ES-I3 (cell line): Measurements from ENCODE around the gene PAF1.
"Not testable (repeated sequence)": the region's sequence is repeated elsewhere in the genome, so short reads cannot be mapped to it uniquely, and the experiment has no call there.

Experiments used
- H3K36me3 ChIP-seq: 2 replicates; pipeline ENCODE4 v1.6.1; 2013; ENCODE audit warnings: mild to moderate bottlenecking, low read length, control low read depth, moderate library complexity; ENCODE audit not compliant: insufficient read depth
- H3K4me1 ChIP-seq: 2 replicates; pipeline ENCODE4 v1.6.1; 2013; ENCODE audit warnings: mild to moderate bottlenecking, control low read depth, low read length; ENCODE audit not compliant: insufficient read depth
- H3K9ac ChIP-seq: 2 replicates; pipeline ENCODE4 v1.6.1; 2013; ENCODE audit warnings: low read depth, mild to moderate bottlenecking, low read length, moderate library complexity
- H3K9me3 ChIP-seq: 2 replicates; pipeline ENCODE4 v1.6.1; 2013; ENCODE audit warnings: mild to moderate bottlenecking, low read length, moderate library complexity; ENCODE audit not compliant: control insufficient read depth, insufficient read depth

PAF1 gene

DNA sequence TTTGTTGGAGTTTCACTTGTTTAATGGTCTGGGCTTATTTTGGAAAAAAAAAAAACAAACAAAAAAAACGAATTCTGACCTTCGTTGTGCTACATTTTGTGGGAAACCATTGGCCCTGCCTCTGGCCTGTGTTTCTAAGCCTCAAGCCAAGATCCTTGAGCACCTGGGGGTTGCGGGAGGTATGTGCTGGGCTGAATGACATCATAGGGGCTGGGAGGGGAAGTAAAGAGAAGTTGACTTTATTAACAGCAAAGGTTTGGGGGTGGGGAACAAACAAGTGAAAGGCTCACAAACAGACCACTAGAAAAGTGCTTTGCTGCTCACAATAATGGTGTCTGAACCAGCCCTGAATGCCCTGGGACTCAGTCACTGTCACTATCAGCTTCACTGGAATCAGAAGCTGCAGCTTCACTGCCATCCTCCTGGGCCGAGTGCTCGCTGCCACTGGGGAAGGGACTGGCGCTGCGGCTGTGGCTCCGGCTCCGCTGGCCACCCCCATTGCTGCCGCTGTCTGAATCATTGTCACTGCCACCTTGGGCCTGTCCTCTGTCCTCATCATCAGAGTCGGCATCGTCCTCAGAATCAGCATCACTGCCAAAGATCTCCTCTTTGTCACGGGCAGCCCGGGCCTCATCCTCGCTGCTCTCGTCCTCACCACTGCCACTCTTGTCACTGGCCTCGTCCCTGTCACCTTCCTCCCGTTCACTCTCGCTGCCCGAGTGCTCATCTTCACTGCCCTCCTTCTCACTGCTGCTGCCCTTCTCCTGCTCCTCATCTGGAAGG, 5.1 kb downstream of the PAF1 start:
- Histone ChIP-seq H3K4me1 (peaks cover 7% of the 10 kb centered on the region; the same call in 1 of the 2 replicates), H3K9ac (no peak overlapping the region), H3K36me3 (peaks cover 8% of the 10 kb centered on the region), H3K9me3 (no peaks in the 10 kb centered on the region)

- H3K36me3 ChIP-seq = peaks cover 9% of the 10 kb centered on the region
- no peaks in the 10 kb centered on the region for H3K9me3 ChIP-seq
- peaks cover 7% of the 10 kb centered on the region; the same call in 1 of the 2 replicates for H3K4me1 ChIP-seq
- H3K9ac ChIP-seq = no peak overlapping the region
Measured at GRCh38 chr19:39384839-39385568, 5.9 kb downstream of the PAF1 start.

DNA sequence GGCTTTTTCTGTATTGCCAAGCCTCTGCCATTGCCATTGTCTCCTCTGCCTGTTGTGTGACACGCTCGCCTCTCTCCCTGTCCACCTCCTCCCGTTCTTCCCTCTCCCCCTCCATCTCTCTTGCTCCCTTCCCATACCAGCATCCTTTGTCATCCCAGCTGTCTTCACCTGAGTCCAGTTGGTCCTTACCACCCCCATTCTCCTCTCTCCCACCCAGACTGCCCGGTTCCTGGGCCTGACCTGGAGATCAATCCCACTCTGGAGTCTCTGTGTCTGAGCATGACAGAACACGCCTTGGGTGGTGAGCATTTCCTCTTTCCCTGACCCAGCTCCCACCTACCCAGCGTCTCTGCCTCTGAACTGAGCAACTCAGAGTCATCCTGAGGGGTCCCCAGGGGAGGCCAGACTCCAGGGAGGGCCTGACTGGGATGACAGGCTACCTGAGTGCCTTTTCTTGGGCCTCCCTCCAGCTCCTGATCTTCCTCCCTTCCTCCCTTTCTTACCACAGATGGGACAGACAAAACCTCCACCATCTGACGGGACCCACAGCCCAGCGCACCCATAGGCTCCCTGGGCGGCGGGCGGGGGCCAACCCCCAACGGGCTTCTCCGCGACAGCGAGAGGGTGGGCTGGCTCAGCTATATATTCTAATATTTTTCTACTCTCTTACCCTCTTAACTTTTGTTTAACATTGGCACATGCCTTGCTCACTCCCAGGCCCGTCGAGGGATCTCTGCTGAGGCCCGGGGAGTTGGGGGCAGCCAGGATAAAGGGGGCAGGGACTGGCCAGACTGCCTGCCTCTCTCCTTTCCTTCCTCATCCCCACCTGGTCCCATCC, 7.7 kb downstream of the PAF1 start:
- Histone ChIP-seq H3K9me3 (no peaks in the 10 kb centered on the region), H3K4me1 (peaks cover 7% of the 10 kb centered on the region; the same call in 1 of the 2 replicates), H3K9ac (no peak overlapping the region), H3K36me3 (peaks cover 12% of the 10 kb centered on the region)

GRCh38 chr19:39381910-39382611, 8.8 kb downstream of the PAF1 start:
- Histone ChIP-seq H3K36me3 (peaks cover 17% of the 10 kb centered on the region), H3K4me1 (peaks cover 7% of the 10 kb centered on the region; the same call in 1 of the 2 replicates), H3K9ac (no peak overlapping the region), H3K9me3 (no peaks in the 10 kb centered on the region)

DNA sequence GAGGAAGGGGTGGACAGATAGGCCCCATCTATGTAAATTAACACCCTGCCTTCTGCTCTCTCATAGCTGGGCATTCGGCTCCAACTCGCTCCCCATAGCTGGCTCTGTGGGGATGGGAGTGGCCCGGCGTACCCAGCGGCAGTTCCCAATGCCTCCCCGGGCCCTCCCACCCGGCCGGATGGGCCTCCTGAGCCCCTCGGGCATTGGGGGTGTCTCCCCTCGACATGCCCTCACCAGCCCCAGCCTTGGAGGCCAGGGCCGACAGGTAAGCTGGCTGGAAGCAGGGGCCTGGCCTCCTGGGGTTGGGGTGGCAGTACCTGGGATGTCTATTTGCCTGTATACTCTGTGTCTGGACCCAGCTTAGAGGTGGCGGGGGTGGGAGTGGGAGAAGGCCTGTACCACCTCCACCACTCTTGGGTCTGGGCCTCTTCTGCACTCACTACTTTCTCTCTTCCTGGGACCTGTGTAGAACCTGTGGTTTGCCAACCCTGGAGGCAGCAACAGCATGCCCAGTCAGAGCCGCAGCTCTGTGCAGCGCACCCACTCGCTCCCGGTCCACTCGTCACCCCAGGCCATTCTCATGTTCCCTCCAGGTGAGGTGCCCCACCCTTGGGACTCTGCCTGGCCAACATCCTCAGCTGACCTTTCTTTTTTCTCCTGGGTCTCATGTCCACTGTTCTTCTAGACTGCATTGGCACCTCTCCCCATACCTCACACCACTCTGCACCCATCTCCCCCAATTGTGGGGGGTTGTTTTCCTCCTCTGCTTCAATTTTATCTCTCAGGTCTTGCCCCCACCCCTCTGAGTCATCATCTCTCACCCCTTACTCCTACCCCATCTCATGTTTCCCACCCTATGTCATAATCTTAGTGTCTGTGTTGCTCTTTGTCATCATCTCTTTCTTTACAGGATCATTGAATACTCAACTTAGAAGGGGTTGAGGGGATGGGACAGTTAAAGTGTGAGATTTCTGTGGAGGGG, 10.1 kb downstream of the PAF1 start:
- Histone ChIP-seq H3K9ac (no peak overlapping the region), H3K36me3 (peaks cover 26% of the 10 kb centered on the region)

DNA sequence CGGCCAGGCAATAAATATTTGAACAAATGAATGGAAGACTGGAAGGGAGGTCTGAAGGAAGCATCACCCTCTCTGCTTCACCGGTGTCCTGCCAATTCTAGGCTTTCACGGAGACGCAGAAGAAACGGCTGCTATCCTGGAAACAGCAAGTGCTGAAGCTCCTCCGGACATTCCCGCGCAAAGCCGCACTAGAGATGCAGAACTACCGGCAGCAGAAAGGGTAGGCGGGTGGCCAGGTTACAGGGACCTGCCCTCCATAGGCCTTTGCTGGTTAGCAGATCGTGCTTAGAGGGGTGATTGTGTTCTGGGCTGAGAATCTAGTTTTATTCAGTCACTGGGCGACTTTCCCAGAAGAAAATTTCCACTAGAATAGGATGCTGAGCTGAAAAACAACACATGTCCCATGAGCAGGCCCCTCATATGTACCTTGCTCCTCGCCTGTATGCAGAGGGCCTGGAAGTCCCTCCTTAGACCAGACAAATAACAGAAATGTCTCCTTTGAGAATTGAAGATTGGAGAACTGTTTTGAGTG, 11.0 kb downstream of the PAF1 start:
- Histone ChIP-seq H3K9me3 (no peaks in the 10 kb centered on the region), H3K36me3 (peaks cover 26% of the 10 kb centered on the region), H3K9ac (no peak overlapping the region), H3K4me1 (0 out of 2 replicates have a peak, but pooled peaks cover under 1% of the 10 kb centered on the region)

More for the DNA sequence above, 10.1 kb downstream of the PAF1 start:
- H3K4me1 ChIP-seq = peaks cover 7% of the 10 kb centered on the region; the same call in 1 of the 2 replicates
- H3K9me3 ChIP-seq = no peaks in the 10 kb centered on the region

GRCh38 chr19:39379366-39379765, 11.5 kb downstream of the PAF1 start:
- H3K4me1 ChIP-seq, H3K9me3 ChIP-seq, H3K9ac ChIP-seq: not testable (repeated sequence)
- H3K36me3 ChIP-seq = peaks cover 26% of the 10 kb centered on the region

DNA sequence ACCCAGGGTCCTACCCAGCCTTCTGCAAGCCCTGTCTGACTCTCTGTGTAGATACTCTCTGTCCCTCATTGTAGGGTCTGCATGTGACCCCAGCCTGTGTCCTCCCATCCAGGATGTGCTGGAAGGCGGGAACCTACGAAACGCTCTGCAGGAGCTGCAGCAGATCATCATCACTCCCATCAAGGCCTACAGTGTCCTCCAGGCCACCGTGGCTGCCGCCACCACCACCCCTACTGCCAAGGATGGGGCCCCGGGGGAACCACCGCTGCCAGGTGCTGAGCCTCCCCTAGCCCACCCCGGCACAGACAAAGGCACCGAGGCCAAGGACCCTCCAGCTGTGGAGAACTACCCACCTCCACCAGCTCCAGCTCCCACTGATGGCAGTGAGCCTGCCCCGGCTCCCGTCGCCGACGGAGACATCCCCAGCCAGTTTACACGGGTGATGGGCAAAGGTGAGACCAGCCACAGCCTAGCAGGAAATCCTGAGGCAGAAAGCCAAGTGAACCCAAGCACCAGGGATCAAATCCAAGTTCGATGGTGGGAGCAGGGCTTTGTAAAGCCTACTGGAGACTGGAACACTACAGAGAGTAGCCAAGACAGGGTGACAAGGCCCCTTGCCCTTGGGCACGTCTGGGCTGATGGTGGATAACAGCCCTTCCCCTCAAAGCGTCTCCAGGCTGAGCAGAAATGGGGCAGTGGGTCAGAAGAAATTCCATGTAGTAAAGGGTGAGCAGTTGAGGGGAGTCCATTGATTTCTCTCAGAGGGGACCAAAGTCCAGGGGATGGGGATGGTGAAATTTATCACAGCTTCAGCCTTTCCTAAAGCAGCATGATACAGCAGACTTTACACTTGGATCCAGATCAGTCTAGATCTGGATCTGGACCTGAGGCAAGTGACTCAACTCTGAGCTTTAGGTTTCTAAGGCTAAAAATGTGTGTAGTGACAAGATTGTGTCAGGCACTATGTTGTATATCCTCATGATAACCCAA, 13.2 kb downstream of the PAF1 start:
- H3K9ac ChIP-seq = no peak overlapping the region
- H3K9me3 ChIP-seq = no peaks in the 10 kb centered on the region
- H3K36me3 ChIP-seq = peaks cover 21% of the 10 kb centered on the region
- no peaks in the 10 kb centered on the region for H3K4me1 ChIP-seq

- Histone ChIP-seq H3K4me1 (no peaks in the 10 kb centered on the region), H3K9me3 (no peaks in the 10 kb centered on the region), H3K9ac (no peak overlapping the region), H3K36me3 (peaks cover 24% of the 10 kb centered on the region)
Measured at GRCh38 chr19:39375929-39376328, 15.0 kb downstream of the PAF1 start.

DNA sequence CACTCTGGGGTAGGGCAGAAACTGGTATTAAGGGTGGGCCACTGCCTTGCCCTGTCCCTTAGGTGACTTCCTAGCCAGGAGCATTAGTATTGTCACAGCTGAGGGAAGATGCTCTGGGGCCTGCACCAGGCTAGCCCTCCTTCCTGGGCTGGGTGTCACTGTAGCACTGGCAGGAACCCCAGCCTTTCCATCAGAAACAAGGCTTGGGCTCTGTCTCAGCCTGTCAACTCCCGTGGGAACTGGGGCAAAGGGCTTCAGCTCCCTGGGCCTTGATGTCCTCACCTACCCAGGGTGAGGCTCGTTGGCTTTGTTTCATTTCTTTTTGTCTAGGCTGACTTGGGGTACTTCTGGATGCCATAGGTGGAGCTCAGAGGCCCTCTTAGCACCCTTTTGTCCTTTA, 18.0 kb downstream of the PAF1 start:
- Histone ChIP-seq H3K4me1 (no peaks in the 10 kb centered on the region), H3K9me3 (no peaks in the 10 kb centered on the region), H3K9ac (no peak overlapping the region), H3K36me3 (peaks cover 23% of the 10 kb centered on the region)

DNA sequence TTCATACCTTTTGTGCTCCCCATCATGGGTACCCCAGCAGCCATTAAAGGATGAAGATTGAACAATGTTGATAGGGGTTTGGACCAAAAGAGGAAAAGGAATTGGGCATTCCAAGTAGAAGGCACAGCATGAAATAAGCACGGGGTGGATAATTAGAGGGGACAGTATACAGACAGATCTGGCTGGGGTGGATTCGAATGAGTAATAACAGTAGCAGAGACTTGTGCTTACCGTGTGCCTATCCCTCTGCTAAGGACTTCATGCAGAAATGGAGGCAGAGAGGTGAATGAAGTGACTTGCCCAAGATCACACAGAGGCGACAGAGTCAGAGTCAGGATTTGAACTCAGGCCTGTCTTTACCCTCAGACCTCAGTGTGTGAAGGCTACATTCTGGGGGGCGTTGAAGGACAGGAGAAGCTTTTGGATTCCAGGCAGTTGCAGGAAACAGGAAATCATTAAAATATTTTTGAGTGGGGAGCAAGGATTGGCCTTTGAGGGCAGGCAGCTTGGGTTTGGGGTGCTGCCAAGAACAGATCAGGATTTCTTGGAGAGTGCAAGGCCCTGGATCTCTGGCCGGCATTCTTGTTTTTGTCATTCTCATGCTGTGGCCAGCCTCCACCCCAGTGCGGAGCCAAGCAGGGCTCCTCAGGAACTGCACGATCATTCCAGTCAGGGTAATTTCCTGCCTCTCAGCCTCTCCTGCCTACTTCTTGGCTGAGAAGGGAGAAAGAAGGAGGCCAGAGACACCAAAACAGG, 18.7 kb downstream of the PAF1 start:
- Histone ChIP-seq H3K36me3 (peaks cover 19% of the 10 kb centered on the region), H3K9ac (no peak overlapping the region), H3K4me1 (no peaks in the 10 kb centered on the region), H3K9me3 (no peaks in the 10 kb centered on the region)
